Neural cell (in vitro differentiated cells): ENCODE results near the gene ZNF521. TPM values are rescaled to one million over a fixed set of nuclear protein-coding genes. Genes with fewer than 3 reads are reported as not detected.

Experiments
- H2AFZ ChIP-seq: fragments of 200-600, 300-800 bp; sonication (generic), shearing (Covaris generic); 2 replicates; pipeline ENCODE4 v1.6.0; 2014; ENCODE audit warnings: low read depth, mild to moderate bottlenecking, antibody characterized with exemption, low read length, moderate library complexity
- H3F3A ChIP-seq: fragments of 200-600 bp; shearing (Covaris generic); 2 replicates; pipeline ENCODE4 v1.6.1; 2016; ENCODE audit warnings: mild to moderate bottlenecking, moderate library complexity, mixed read lengths, antibody characterized with exemption, low read length; ENCODE audit not compliant: insufficient read depth, poor library complexity, severe bottlenecking
- H3K27ac ChIP-seq: fragments of 200-600, 300-800 bp; sonication (generic), shearing (Covaris generic); 2 replicates; pipeline ENCODE4 v1.5.1; 2014; ENCODE audit warnings: mild to moderate bottlenecking, low read length, moderate library complexity
- H3K27me3 ChIP-seq: fragments of 300-800, 200-600 bp; sonication (generic), shearing (Covaris generic); 2 replicates; pipeline ENCODE4 v1.6.0; 2014; ENCODE audit warnings: mild to moderate bottlenecking, low read depth, low read length, moderate library complexity; ENCODE audit not compliant: insufficient read depth
- H3K36me3 ChIP-seq: fragments of 300-800, 200-600 bp; sonication (generic), shearing (Covaris generic); 2 replicates; pipeline ENCODE4 v1.5.1; 2014; ENCODE audit warnings: mild to moderate bottlenecking, antibody characterized with exemption, low read length, moderate library complexity; ENCODE audit not compliant: insufficient read depth
- H3K4me2 ChIP-seq: fragments of 300-800, 200-600 bp; sonication (generic), shearing (Covaris generic); 2 replicates; pipeline ENCODE4 v1.6.0; 2014; ENCODE audit warnings: mild to moderate bottlenecking, low read length
- H3K4me3 ChIP-seq: fragments of 300-800, 200-600 bp; sonication (generic), shearing (Covaris generic); 2 replicates; pipeline ENCODE4 v1.5.1; 2014; ENCODE audit warnings: mild to moderate bottlenecking, low read length, moderate library complexity
- H3K79me2 ChIP-seq: fragments of 200-600 bp; shearing (Covaris generic); replicated peaks from 2 replicates; pipeline ENCODE4 v1.6.0; 2014; ENCODE audit warnings: mild to moderate bottlenecking, low read length, moderate library complexity; ENCODE audit not compliant: insufficient read depth
- H3K9ac ChIP-seq: fragments of 300-800, 200-600 bp; sonication (generic), shearing (Covaris generic); 2 replicates; pipeline ENCODE4 v1.6.1; 2016; ENCODE audit warnings: mild to moderate bottlenecking, low read length, mixed read lengths
- H3K9me2 ChIP-seq: fragments of 200-600 bp; shearing (Covaris generic); 2 replicates; pipeline ENCODE4 v1.6.1; 2016; ENCODE audit warnings: mild to moderate bottlenecking, low read length, mixed read lengths; ENCODE audit not compliant: insufficient read depth
- H3K9me3 ChIP-seq: fragments of 200-600, 300-800 bp; sonication (generic), shearing (Covaris generic); 2 replicates; pipeline ENCODE4 v1.6.1; 2016; ENCODE audit warnings: mild to moderate bottlenecking, mixed run types, low read length, moderate library complexity, mixed read lengths
- H4K20me1 ChIP-seq: fragments of 200-600 bp; shearing (Covaris generic); 2 replicates; pipeline ENCODE4 v1.6.1; 2016; ENCODE audit warnings: mild to moderate bottlenecking, mixed run types; ENCODE audit not compliant: insufficient read depth
- EP300 ChIP-seq: fragments of 450-650 bp; conservative IDR thresholded peaks from 2 replicates; pipeline ENCODE4 v1.6.1; 2014; ENCODE audit warnings: antibody characterized with exemption, mild to moderate bottlenecking, moderate library complexity; ENCODE audit not compliant: poor library complexity, severe bottlenecking
- EZH2 ChIP-seq: fragments of 200-600, 300-800 bp; shearing (Covaris generic), sonication (generic); IDR thresholded peaks from 2 replicates; pipeline ENCODE4 v1.6.1; 2014; ENCODE audit warnings: antibody characterized with exemption, low read length, borderline replicate concordance, mild to moderate bottlenecking; ENCODE audit not compliant: insufficient read depth, poor library complexity, severe bottlenecking
- MXI1 ChIP-seq: fragments of 450-650 bp; conservative IDR thresholded peaks from 2 replicates; pipeline ENCODE4 v1.6.1; 2014; ENCODE audit warnings: antibody characterized with exemption, mild to moderate bottlenecking; ENCODE audit not compliant: poor library complexity, severe bottlenecking
- POLR2AphosphoS5 ChIP-seq: IDR thresholded peaks from 2 replicates; pipeline ENCODE4 v1.6.1; 2012
- RAD21 ChIP-seq: fragments of 450-650 bp; conservative IDR thresholded peaks from 2 replicates; pipeline ENCODE4 v1.6.1; 2014; ENCODE audit warnings: antibody characterized with exemption, mild to moderate bottlenecking, moderate library complexity
- SMC3 ChIP-seq: fragments of 450-650 bp; conservative IDR thresholded peaks from 2 replicates; pipeline ENCODE4 v1.6.1; 2014; ENCODE audit warnings: antibody characterized with exemption, mild to moderate bottlenecking, moderate library complexity; ENCODE audit not compliant: poor library complexity
- TAF1 ChIP-seq: IDR thresholded peaks from 2 replicates; pipeline ENCODE4 v1.6.1; 2012; ENCODE audit warnings: low read depth
- polyA plus RNA-seq: library from polyadenylated mRNA; depleted of rRNA; stranded (reverse); fragments of >200 nt; gene quantifications from 2 replicates; pipeline ENCODE4 v1.2.3, GENCODE V29; 2014
- TF ChIP-seq, protein P1 (sequence below): IDR thresholded peaks from 2 replicates; pipeline ENCODE4 v1.6.1; 2012; ENCODE audit warnings: borderline replicate concordance
- TF ChIP-seq, protein P2 (sequence below): fragments of 450-650 bp; IDR thresholded peaks from 2 replicates; pipeline ENCODE4 v1.5.1; 2014; ENCODE audit warnings: antibody characterized with exemption, mild to moderate bottlenecking, moderate library complexity; ENCODE audit not compliant: poor library complexity, severe bottlenecking

Gene ZNF521
- polyA plus RNA-seq, 1 donor from 2014 or later = 101 TPM

GRCh38 chr18:25067275-25068025 is 284.5 kb downstream of the ZNF521 start:
- H3F3A ChIP-seq = peaks cover 5% of the 10 kb centered on the region
- no peaks in the 10 kb centered on the region for H3K36me3 ChIP-seq
- H2AFZ ChIP-seq = no peak overlapping the region
- H3K27ac ChIP-seq = no peak overlapping the region
- TF ChIP-seq MXI1 (no peak), POLR2AphosphoS5 (no peak), SMC3 (no peak), TAF1 (no peak), EZH2 (no peak), RAD21 (no peak), EP300 (no peak)
- TF ChIP-seq, protein P1, sequence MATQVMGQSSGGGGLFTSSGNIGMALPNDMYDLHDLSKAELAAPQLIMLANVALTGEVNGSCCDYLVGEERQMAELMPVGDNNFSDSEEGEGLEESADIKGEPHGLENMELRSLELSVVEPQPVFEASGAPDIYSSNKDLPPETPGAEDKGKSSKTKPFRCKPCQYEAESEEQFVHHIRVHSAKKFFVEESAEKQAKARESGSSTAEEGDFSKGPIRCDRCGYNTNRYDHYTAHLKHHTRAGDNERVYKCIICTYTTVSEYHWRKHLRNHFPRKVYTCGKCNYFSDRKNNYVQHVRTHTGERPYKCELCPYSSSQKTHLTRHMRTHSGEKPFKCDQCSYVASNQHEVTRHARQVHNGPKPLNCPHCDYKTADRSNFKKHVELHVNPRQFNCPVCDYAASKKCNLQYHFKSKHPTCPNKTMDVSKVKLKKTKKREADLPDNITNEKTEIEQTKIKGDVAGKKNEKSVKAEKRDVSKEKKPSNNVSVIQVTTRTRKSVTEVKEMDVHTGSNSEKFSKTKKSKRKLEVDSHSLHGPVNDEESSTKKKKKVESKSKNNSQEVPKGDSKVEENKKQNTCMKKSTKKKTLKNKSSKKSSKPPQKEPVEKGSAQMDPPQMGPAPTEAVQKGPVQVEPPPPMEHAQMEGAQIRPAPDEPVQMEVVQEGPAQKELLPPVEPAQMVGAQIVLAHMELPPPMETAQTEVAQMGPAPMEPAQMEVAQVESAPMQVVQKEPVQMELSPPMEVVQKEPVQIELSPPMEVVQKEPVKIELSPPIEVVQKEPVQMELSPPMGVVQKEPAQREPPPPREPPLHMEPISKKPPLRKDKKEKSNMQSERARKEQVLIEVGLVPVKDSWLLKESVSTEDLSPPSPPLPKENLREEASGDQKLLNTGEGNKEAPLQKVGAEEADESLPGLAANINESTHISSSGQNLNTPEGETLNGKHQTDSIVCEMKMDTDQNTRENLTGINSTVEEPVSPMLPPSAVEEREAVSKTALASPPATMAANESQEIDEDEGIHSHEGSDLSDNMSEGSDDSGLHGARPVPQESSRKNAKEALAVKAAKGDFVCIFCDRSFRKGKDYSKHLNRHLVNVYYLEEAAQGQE = no peak
- TF ChIP-seq, protein P2, sequence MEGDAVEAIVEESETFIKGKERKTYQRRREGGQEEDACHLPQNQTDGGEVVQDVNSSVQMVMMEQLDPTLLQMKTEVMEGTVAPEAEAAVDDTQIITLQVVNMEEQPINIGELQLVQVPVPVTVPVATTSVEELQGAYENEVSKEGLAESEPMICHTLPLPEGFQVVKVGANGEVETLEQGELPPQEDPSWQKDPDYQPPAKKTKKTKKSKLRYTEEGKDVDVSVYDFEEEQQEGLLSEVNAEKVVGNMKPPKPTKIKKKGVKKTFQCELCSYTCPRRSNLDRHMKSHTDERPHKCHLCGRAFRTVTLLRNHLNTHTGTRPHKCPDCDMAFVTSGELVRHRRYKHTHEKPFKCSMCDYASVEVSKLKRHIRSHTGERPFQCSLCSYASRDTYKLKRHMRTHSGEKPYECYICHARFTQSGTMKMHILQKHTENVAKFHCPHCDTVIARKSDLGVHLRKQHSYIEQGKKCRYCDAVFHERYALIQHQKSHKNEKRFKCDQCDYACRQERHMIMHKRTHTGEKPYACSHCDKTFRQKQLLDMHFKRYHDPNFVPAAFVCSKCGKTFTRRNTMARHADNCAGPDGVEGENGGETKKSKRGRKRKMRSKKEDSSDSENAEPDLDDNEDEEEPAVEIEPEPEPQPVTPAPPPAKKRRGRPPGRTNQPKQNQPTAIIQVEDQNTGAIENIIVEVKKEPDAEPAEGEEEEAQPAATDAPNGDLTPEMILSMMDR = no peak
- H3K9ac ChIP-seq = no peak overlapping the region
- no peaks in the 10 kb centered on the region for H3K79me2 ChIP-seq
- H3K9me2 ChIP-seq = no peaks in the 10 kb centered on the region
- H3K4me3 ChIP-seq = no peak overlapping the region
- no peak overlapping the region for H3K4me2 ChIP-seq
- H3K27me3 ChIP-seq = no peaks in the 10 kb centered on the region
- H3K9me3 ChIP-seq = no peaks in the 10 kb centered on the region
- H4K20me1 ChIP-seq = no peaks in the 10 kb centered on the region

GRCh38 chr18:25066516-25066915 is 285.4 kb downstream of the ZNF521 start:
- no peak overlapping the region for H3K4me3 ChIP-seq
- no peaks in the 10 kb centered on the region for H3K27me3 ChIP-seq

More at GRCh38 chr18:25066516-25066915, 285.4 kb downstream of the ZNF521 start:
- Histone ChIP-seq H4K20me1 (no peaks in the 10 kb centered on the region), H3K79me2 (no peaks in the 10 kb centered on the region), H3K9ac (no peak overlapping the region), H3F3A (peaks cover 5% of the 10 kb centered on the region), H2AFZ (no peak overlapping the region), H3K36me3 (no peaks in the 10 kb centered on the region), H3K9me3 (no peaks in the 10 kb centered on the region), H3K27ac (peak overlapping the region; percentile 49), H3K4me2 (no peak overlapping the region), H3K9me2 (no peaks in the 10 kb centered on the region)
- TF ChIP-seq RAD21 (peak; percentile 12), EP300 (no peak)
